K562 (cell line): ENCODE results near the gene MED20. TPM values are rescaled to one million over a fixed set of nuclear protein-coding genes. Genes with fewer than 3 reads are reported as not detected.

Source experiments
- CEBPB ChIP-seq: fragments of 450-650 bp; IDR thresholded peaks from 2 replicates; pipeline ENCODE4 v1.6.1; 2016; ENCODE audit warnings: missing genetic modification characterization, missing compliant biosample characterization
- CREBBP ChIP-seq: IDR thresholded peaks from one replicate; pipeline ENCODE4 v1.6.1; 2012; ENCODE audit warnings: low read depth, mild to moderate bottlenecking, control low read depth, inconsistent platforms, low read length
- E2F4 ChIP-seq: sonication (generic); formaldehyde crosslinking; IDR thresholded peaks from 2 replicates; pipeline ENCODE4 v1.8.0; 2022; ENCODE audit warnings: mild to moderate bottlenecking, low read depth, missing genetic modification reagents
- FOXJ3 ChIP-seq: sonication (generic); formaldehyde crosslinking; IDR thresholded peaks from 2 replicates; pipeline ENCODE4 v1.4.0; 2020; ENCODE audit warnings: mild to moderate bottlenecking, missing genetic modification reagents
- IRF9 ChIP-seq: fragments of 450-650 bp; IDR thresholded peaks from 2 replicates; pipeline ENCODE4 v1.6.1; 2016; ENCODE audit warnings: missing biosample characterization, missing genetic modification characterization
- NCOR1 ChIP-seq: fragments of 450-650 bp; IDR thresholded peaks from 2 replicates; pipeline ENCODE4 v1.6.1; 2016; ENCODE audit warnings: mild to moderate bottlenecking, moderate library complexity
- NFYB ChIP-seq: IDR thresholded peaks from 2 replicates; pipeline ENCODE4 v1.6.1; 2011; ENCODE audit warnings: mild to moderate bottlenecking, moderate library complexity; ENCODE audit not compliant: insufficient read length; ENCODE audit errors: extremely low read depth
- NR2C1 ChIP-seq, 2 experiments: fragments of 450-650 bp; IDR thresholded peaks; 2 replicates each; pipeline ENCODE4 v1.6.1; 2017; ENCODE audit warnings: mild to moderate bottlenecking in 2 of 2, antibody characterized with exemption in 1 of 2, inconsistent platforms in 1 of 2, missing compliant biosample characterization in 1 of 2, missing genetic modification characterization in 1 of 2
- POU5F1 ChIP-seq: fragments of 150-350 bp; IDR thresholded peaks from 2 replicates; pipeline ENCODE4 v1.6.1; 2014; ENCODE audit warnings: borderline replicate concordance, low read length, low read depth, mild to moderate bottlenecking; ENCODE audit not compliant: partially characterized antibody
- PTRF ChIP-seq: fragments of 450-650 bp; IDR thresholded peaks from 2 replicates; pipeline ENCODE4 v1.6.1; 2016; ENCODE audit warnings: mild to moderate bottlenecking, missing genetic modification characterization, missing compliant biosample characterization
- REST ChIP-seq, 2 experiments: fragments of 450-650 bp; formaldehyde crosslinking in 1 of 2; IDR thresholded peaks; 2 replicates each; pipeline versions ENCODE4 v1.4.0 to v1.6.1; 2014 to 2020; ENCODE audit warnings: mild to moderate bottlenecking in 2 of 2, borderline replicate concordance in 1 of 2, low read depth in 1 of 2
- SP2 ChIP-seq: IDR thresholded peaks from 2 replicates; pipeline ENCODE4 v1.6.1; 2011; ENCODE audit warnings: mild to moderate bottlenecking, low read depth, low read length, moderate library complexity; ENCODE audit not compliant: poor library complexity, severe bottlenecking; ENCODE audit errors: extremely low read depth
- polyA plus RNA-seq, 8 experiments: library from polyadenylated mRNA; depleted of rRNA in 4 of 8; stranded (reverse) in 5 of 8; unstranded in 3 of 8; fragments of >200 nt; fragmentation: Nextera tagmentation in 2 of 8; fragmentation: Illumina TruSeq in 1 of 8; extraction: Ambion mirVana in 2 of 8; extraction: Trizol in 1 of 8; gene quantifications; 2 replicates each; pipeline versions ENCODE4 v1.2.1 to v1.2.3, GENCODE V29; 2011 to 2014; ENCODE audit warnings: inconsistent platforms in 1 of 8, missing spikeins in 1 of 8
- total RNA-seq, 7 experiments: library from RNA; depleted of rRNA in 6 of 7; stranded (reverse); fragments of >200 nt in 6 of 7; fragmentation: Illumina TruSeq in 2 of 7; extraction: Trizol in 2 of 7; gene quantifications; 2 replicates each; pipeline versions ENCODE4 v1.2.1 to v1.2.3, GENCODE V29; 2011 to 2021; ENCODE audit warnings: low replicate concordance in 1 of 7

The MED20 gene
- total and polyA plus RNA-seq, 9 of the 15 experiments (the other 6 are each of a cell fraction or from before 2014, with no cell fraction given): 27.3 to 80.9 (median 46.0) TPM

GRCh38 chr6:41939848-41940758 lies 19.2 kb upstream of the MED20 start (continued):
- TF ChIP-seq E2F4 (CRISPR knock-in tag): 0 out of 2 replicates have a peak, but pooled peaks have one; percentile 66
- TF ChIP-seq NR2C1 (IDR thresholded peaks at IDR 0.05): 0 out of 2 replicates have a peak, but pooled peaks have one; percentile 5
- 0 out of 2 replicates have a peak, but pooled peaks have one; percentile 39 for TF ChIP-seq NR2C1 (tag; IDR thresholded peaks at IDR 0.05)
- no peak for TF ChIP-seq REST (IDR thresholded peaks at IDR 0.05; ENCODE audit: borderline replicate concordance)
- no peak for TF ChIP-seq REST (CRISPR knock-in tag; IDR thresholded peaks at IDR 0.05; ENCODE audit: low read depth)
- TF ChIP-seq SP2: no peak
- no peak for TF ChIP-seq CREBBP
- TF ChIP-seq NFYB: no peak
- no peak for TF ChIP-seq FOXJ3 (CRISPR knock-in tag)
- no peak for TF ChIP-seq IRF9 (tag)
- TF ChIP-seq POU5F1: no peak
- TF ChIP-seq CEBPB: no peak
- no peak for TF ChIP-seq PTRF (tag)
- TF ChIP-seq NCOR1: no peak
